HG02938 (cell line): ENCODE measurements around the gene FAM3B.
"Not testable (repeated sequence)": the region's sequence is repeated elsewhere in the genome, so short reads cannot be mapped to it uniquely, and the experiment has no call there.

ENCODE experiments used
- ATAC-seq: cut with Tn5 transposase; IDR thresholded peaks from one replicate; pipeline ENCODE4 v1.9.1; 2021; ENCODE audit warnings: mild to moderate bottlenecking, moderate library complexity; ENCODE audit not compliant: unreplicated experiment

Gene FAM3B

DNA sequence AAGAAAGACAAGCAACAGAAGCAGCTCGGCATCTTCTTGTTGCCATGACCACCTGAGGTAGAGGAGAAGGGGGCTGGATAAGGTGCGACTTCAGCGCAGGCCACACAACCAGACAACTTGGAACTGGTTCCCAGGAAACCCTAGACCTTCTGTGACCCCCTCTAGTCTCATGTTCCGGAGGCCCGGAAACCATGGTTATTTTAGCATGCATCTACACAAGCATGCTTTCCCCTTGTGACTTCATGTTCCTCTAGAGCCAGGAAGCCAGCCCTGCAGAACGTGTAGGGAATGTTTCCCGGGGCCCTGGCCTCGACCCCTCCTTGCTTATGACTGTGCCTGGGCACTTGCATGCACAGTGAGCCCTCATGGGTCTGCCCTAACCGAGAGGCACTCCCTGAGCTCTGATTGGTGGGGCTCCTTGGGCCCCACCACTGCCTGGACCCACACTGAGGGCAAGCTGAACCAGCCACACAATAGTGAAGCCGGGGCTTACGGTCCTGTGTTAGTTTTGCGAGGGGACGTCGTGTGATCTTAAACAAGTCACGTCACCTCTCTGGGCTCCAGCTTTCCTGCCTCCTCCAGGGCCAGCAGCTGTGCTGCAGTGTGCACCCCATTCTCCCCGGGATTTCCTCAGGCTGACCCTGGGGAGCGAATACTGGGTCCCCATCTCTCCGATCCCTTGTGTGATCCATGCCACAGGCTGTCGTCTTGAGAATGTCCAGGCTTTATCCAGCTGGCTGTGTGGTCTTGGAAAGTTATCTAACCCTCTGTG is 33.2 kb downstream of the FAM3B start:
- no peak for ATAC-seq

DNA sequence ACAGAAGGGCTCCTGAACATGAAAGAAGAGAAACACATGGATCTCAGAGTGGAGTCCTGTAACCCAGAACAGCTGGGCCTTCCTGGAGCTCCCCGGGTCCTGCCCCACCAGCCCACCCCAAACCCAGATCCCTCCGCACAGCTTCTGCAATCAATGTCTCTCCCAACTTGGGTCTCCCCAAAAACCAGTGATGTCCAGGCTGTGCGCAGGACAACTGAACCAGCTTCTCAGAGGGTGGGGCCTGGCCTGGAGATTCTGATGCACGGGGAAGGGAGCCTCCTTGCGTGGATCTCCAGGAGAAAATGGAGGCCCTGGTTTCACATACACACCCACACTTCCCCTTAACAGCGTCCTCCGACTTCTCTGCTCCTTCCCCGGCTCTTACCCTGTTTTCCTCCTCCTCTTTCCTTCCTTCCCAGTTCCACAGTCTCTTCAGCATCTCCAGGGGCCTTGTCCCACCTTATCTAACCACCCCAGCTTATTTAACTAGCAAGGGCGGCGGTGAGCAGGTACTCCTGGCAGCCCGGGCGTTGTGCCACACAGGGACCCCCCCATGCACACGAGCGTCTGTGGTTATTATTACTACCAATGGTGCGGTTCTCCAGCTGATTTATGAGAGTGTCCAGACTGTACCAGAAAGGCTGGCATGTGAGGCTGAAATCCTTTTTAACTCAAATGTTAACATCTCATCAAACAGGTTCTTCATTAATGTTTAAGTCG is 34.0 kb downstream of the FAM3B start:
- ATAC-seq = no peak

DNA sequence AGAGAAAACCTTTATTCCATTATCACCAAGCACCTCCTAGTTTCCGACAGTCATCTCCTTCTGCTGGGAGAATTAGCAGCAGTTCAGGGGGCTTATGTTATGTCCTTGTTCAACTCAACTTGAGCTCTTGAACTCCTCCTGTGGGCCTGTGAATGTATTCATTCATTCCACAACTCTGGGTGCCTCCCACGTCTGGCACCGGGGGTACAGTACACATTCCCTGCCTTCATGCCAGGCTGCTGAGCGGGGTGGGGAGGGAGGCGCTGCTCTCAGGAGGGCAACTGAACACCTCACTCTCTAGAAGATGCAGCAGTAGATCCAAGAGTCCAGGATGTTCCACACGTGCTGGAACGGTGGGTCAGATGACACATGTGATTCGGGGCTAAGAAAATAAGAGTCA is 40.9 kb downstream of the FAM3B start:
- ATAC-seq = no peak

DNA sequence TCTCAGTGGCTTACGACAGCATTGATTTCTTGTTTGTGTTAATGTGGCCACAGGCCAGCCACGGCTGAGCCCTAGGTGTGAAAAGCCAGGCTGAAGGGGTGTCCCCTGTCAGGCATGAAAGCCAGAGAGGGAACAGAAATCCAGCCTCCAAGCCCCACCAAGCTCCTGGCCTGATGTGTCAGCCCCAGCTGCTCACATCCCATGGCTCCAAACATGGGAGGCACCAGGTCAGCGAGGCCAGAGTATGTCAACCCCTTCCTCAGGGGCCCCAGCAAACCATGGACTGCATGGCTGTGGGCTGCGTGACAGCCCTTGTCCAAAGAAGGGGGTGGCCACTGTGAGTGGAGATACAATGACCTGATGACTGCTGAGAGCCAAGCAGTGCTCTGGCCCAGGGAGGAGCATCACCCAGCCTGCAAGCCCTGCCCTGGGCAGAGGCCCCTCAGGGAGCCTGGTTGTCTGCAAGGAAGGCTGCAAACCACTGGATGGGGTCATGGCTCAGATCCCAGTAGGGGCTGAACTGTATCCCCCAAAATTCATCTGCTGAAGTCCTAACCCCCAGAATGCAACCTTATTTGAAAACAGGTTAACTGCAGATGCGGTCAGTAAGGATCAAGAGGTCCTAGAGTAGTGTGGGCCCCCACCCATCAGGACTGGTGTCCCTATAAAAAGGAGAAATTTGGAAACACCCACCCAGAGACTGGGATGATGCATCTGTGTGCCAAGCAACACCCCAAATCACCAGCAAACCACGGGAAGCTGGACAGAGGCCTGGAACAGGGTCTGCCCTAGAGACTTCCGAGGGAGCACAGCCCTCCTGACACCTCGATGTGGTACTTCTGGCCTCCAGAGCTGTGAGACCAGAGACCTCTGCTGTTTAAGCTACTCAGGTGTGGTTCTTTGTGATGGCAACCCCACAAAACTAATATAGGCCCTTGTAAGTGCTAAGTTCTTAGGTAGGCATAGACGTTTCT is 41.9 kb downstream of the FAM3B start:
- no peak for ATAC-seq

DNA sequence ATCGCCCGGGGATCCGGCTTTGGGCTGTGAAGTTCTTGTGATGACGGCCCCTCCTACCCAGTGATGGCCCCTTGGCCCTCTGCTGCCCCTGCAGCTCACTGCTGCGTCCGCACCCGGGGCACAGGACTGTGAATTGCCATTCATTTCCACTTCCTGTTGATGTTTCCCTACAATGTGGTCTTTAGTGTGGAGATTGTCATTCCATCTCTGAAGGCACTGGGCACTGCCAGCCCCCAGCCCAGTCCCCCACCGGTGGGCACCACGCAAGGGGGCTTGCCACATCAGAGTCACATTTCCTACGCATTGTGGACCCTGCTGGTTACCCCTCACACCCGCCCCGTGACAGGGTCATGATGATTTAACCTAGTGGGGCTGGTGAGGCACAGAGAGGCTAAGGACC is 42.7 kb downstream of the FAM3B start:
- ATAC-seq = no peak

DNA sequence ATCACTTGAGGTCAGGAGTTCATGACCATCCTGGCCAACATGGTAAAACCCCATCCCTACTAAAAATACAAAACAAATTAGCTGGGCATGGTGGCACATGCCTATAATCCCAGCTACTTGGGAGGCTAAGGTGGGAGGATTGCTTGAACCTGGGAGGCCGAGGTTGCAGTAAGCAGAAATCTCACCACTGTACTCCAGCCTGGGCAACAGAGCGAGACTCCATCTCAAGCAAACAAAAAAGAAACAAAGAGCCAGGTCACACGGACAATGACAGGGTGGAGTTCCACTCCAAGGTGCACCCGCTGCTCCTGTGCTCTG is 43.1 kb downstream of the FAM3B start:
- ATAC-seq = not testable (repeated sequence)

DNA sequence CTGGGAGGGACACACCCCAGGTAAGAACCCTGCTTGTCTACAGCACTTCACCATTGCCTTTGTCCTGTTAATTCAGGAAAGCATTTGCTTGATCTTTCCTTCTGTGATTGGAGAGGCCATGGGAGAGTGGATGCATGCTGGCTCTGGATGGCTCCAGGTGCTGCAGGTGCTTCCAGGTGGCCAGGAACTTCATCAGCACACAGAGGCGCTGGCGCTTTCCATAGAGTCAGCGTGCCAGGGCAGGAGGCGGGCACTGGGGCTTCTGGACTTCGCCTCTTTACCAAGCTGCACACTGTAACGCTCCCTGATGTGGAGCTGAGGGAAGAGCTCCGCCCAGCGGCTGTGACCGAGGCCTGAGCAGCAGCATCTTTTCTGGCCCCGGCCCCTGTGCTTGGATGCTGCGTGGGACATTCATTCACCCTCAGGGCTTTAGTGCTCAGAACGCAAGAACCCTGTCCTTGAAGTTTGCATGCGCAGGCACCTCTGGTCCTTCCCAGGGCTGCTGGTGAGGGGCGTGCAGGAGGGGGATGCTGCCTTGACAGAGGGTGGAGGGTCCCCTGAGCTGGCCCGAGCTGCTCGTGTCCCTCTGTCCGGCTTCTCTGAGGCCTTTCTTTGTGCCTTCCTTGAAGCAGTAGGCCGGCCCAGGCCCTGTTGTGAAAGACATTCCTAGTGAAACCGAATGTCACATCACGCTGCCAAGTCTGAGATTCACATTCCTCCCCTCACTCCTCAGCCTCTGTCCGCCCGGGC is 43.6 kb downstream of the FAM3B start:
- ATAC-seq = no peak

DNA sequence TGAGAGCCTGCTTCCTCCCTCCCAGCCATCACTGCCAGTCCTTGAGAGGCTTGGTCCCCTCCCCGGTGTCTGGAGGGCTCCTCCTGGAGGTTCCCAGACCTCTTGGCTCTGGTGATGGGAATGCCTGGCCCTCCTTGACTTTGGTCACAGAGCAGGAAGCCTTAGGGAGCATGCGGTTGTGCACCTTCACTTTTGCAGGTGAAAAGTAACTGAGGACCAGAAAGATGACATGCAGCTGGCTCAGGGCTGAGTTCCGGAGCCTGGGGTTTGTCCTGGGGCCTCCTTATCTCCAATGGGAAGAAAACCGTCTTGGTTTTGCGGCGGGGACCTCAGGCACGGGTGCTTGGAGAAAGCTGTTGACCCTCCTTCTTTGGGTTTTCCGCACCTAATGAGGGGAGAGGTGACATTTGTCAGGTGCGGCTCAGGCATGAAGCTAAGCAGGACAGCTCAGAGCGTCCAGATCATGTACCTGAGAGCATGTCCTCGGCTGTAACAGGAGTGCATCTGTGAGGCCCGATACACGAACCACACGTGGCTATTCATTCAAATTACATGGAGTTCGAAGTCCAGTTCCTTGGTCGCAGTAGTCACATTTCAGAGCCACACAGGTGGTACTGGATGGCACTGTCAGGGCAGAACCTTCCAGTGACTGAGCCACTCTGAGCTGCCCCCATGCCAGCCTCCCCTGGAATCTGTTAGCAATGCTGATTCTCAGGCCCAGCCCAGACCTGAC is 44.6 kb downstream of the FAM3B start:
- no peak for ATAC-seq

DNA sequence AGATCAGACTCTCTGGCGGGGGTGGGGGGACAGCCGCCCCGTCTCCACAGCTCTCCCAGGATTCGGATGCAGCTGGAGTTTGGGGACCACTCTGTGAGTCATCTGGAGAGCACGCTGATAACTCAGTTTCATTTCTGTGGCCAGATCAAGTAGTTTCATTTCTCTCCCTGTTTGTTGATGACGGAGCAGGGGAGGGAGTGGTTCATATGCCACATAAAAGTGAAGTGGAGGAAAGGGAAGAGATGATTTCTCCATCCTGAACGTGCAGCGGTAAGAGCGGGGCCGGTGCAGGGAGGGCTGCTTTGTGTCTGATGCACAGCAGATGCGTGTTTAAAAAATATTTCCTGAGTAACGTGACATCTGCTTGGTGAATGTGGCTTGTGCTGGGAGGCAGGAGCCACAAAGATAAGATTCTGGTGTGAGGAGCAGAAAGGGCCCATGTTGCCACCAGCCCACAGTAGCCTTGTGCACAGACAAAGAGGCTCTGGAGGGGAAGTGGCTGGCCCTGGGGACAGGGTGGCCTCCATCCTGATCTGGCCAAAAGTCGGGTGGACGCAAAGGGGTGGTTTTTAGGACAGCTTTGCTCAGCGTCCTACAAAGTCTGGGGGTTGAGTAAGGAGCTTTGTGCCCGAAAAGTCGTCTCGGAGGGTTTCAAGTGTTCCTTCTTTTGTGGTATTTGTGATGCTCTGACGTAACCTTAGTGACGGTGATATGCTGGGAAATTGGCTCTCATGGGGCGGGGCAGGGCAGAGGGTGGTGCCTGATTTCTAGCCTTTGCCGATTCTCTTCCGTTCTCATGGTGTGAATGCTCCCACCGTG is 45.4 kb downstream of the FAM3B start, which contains the start of gene MX2:
Gene MX2 (plus strand): TSS at position 242 of the 819 bp plus-strand sequence. CDS start 14,880 bp downstream, outside the sequence.
- peak; percentile 68 for ATAC-seq

DNA sequence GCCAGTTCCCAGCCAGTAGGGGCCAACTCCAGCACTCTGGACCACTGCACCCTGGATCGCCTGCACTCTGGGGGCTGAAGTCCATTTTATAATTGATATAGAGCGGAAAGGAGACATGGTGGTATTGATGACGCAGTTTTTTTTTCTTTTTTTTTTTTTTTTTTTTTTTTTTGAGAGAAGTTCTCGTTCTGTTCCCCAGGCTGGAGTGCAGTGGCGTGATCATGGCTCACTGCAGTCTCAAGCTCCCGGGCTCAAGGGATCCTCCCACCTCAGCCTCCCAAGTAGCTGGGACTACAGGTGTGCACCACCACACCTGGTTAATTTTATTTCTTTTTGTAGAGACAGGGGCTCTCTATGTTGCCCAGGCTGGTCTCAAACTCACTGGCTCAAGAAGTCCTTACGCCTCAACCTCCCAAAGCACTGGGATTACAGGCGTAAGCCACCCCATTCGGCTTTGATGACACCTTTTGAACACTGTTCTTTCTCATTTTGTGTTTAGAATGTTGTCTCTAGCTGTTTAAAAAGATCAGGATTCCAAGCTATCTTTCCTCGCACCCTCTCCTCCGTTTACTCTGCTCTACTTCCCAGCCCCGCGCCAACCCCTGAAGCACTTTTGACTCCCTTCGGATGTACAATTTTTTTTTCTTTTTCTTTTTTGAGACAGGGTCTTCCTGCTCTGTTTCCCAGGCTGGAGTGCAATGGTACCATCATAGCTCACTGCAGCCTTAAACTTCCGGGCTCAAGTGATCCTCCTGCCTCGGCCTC is 46.2 kb downstream of the FAM3B start:
- no peak for ATAC-seq

DNA sequence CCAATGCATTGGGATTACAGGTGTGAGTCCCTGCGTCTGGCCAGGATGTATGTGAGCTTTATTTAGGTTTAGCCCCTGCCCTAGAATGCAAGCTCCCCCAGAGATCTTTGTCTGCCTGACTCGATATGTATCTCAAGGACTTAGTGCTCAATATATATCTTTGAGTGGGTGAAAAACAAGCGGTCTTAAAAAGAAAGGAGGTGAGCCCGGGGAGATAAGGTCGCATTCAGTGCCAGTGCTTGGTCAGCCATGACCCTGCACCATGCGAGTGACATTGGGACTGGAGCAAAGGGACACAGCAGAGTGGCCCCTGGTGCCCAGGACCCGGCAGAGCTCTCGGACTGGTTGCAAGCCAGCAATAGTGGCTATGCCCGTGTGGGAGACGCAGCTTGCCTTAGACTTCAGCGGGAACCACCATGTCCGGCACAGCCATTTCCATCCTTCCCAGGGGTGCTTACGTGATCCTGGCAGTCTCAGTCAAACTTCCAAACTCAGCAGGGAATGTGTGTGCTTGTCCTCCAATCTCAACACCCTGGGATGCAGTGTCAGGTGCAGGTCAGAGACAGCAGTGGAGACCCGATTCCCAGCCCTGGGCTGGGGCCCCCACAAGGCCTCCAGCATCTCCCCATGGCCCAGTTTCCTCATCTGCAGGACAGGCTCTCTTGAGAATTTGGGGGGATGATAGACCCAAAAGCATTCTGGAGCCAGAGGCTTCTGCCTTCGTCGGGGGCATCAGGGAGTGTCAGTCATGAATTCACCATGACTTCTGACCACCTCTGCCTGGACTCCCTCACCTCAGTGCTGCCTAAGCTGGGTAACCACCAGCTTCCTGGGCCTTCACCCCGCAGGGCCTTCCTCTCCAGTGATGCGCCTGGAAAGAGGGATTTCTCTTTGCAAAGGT is 47.0 kb downstream of the FAM3B start:
- no peak for ATAC-seq

DNA sequence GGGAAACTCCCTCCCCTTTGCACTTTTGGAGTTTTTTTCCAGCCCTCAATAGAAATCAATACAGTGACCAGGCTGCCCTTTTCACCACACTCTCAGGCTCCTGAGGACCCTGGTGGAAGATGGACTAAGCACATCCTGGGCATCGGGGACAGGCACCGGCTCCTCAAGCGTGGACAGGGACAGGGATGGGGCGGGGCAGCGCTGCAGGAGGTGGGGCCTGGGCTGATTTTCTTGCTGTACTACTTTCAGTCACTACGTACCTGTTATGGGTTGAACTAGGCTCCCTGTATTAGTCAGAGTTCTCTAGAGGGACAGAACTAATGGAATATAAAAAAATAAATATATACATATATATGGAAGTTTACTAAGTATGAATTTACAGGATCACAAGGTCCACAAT is 47.7 kb downstream of the FAM3B start:
- ATAC-seq = no peak

DNA sequence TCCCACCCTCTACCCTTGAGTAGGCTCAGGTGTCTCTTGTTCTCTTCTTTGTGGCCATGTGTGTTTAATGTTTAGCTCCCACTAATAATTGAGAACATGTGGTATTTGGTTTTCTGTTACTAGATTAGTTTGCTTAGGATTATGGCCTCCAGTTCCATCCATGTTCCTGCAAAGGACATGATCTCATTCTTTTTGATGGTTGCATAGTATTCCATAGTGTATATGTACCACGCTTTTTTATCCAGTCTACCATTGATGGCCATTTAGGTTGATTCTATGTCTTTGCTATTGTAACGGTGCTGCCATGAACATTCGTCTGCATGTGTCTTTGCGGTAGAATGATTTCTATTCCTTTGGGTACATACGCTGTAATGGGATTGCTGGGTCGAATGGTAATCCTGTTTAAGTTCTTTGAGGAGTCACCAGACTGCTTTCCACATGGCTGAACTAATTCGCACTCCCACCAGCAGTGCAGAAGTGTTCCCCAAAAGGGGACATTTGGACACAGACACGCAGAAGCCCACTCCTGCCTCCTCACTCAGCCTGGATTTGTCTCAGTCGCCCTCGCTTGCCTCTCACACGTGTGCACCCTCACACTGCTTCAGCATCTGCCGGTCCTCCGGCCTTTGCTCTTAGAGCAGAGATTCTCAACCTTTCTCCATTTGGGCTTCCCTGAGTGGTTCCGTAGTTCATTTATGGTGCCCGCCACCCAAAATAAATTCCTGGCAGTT is 48.9 kb downstream of the FAM3B start:
- no peak for ATAC-seq

DNA sequence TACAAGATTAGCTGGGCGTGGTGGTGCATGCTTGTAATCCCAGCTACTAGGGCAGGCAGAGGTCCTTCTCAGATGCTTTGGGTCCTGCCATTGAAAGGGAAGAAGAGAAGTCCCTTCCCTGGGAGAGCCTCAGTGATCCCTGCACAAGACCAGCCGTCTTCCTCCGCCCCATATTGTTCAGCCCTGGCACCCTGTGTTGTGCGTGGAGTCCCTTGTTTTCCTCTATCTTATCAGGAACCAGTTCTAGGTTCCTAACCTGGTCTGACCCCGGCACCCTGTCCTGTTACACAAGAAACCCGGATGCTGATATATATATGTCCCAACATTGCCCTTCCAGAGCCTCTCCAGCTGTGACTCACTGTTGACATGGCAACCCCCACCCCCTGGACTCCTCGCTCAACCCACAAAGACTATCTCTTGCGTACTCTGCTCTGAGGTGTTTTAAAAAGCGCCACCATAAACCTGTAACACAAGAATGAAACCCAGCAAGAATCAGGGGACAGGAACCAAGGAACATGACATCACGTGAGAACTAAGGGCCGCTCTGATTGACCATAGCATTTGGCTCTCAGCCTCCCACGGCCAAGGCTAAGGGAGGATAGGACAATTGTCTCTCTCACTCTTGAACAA is 50.0 kb downstream of the FAM3B start:
- no peak for ATAC-seq

DNA sequence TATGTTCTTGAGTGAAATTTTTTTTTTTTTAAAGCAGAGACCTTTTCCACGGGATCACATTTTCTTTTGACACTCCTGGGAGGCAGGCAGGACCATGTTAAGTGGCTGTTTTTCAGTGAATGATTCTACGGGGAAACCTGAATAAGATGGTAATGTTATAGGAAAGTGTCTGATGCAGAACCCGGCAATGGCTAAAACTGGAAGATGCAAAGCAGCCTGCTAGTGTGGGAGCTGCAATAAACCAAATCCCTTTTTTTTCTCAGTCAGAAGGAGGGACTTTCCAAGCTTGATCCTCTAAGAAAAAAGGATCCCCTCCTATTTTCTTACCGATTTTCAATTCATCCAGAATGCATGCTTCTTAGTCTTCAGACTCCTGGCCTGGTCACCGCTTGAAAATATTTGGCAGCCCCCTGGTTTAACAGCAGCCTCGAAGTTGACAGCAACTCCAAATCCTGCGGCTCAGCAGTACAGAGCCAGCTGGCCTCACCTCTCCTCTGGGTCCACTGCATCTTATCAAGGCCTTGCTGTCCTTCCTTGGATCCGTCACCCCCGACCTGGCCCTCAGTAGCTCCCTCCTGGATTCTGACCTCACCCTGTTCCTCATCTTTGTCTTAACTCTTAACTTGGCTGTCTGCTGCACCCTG is 50.8 kb downstream of the FAM3B start:
- ATAC-seq = peak; percentile 16
